HG03196 (cell line): Measurements from ENCODE around the gene MMP24.
"Not testable (repeated sequence)": the region's sequence is repeated elsewhere in the genome, so short reads cannot be mapped to it uniquely, and the experiment has no call there.

Experiments used
- ATAC-seq: cut with Tn5 transposase; IDR thresholded peaks from one replicate; pipeline ENCODE4 v1.9.1; 2021; ENCODE audit not compliant: unreplicated experiment

The MMP24 gene

GRCh38 chr20:35305682-35306556 lies 79.4 kb downstream of the MMP24 start:
- no peak for ATAC-seq

GRCh38 chr20:35306931-35307517 lies 80.5 kb downstream of the MMP24 start:
- no peak for ATAC-seq

- ATAC-seq = no peak
Measured at GRCh38 chr20:35307666-35308653, 81.5 kb downstream of the MMP24 start.

GRCh38 chr20:35311409-35311808 lies 84.9 kb downstream of the MMP24 start:
- no peak for ATAC-seq

- ATAC-seq = no peak
Measured at GRCh38 chr20:35311822-35312221, 85.3 kb downstream of the MMP24 start.

- ATAC-seq = no peak
Measured at GRCh38 chr20:35312318-35312717, 85.8 kb downstream of the MMP24 start.

- ATAC-seq = no peak
Measured at GRCh38 chr20:35314816-35315631, 88.5 kb downstream of the MMP24 start.

- ATAC-seq = not testable (repeated sequence)
Measured at GRCh38 chr20:35315632-35316020, 89.1 kb downstream of the MMP24 start.

GRCh38 chr20:35316086-35316485 lies 89.6 kb downstream of the MMP24 start:
- no peak for ATAC-seq

GRCh38 chr20:35317416-35318210 lies 91.1 kb downstream of the MMP24 start:
- no peak for ATAC-seq

GRCh38 chr20:35318502-35319157 lies 92.1 kb downstream of the MMP24 start:
- no peak for ATAC-seq

- no peak for ATAC-seq
Measured at GRCh38 chr20:35319192-35319870, 92.8 kb downstream of the MMP24 start.

GRCh38 chr20:35319871-35320197 lies 93.3 kb downstream of the MMP24 start:
- no peak for ATAC-seq

GRCh38 chr20:35320396-35321126 lies 94.1 kb downstream of the MMP24 start:
- no peak for ATAC-seq

- no peak for ATAC-seq
Measured at GRCh38 chr20:35325401-35325800, 98.9 kb downstream of the MMP24 start.

- no peak for ATAC-seq
Measured at GRCh38 chr20:35326021-35326739, 99.7 kb downstream of the MMP24 start.
